HepG2 (cell line): Measurements from ENCODE around the gene TNFAIP8L2. TPM values are rescaled to one million over a fixed set of nuclear protein-coding genes. Genes with fewer than 3 reads are reported as not detected.

Source experiments
- ARHGAP35 ChIP-seq: sonication (generic); formaldehyde crosslinking; IDR thresholded peaks from 2 replicates; pipeline ENCODE4 v1.9.0; 2022; ENCODE audit warnings: mild to moderate bottlenecking, inconsistent platforms, moderate library complexity, missing genetic modification reagents, borderline replicate concordance
- ARNTL ChIP-seq: sonication (generic); formaldehyde crosslinking; IDR thresholded peaks from 2 replicates; pipeline ENCODE4 v1.4.0; 2020; ENCODE audit warnings: mild to moderate bottlenecking, missing genetic modification reagents
- DMAP1 ChIP-seq: IDR thresholded peaks from 2 replicates; pipeline ENCODE4 v1.6.1; 2016
- FOSL1 ChIP-seq: sonication (generic); formaldehyde crosslinking; IDR thresholded peaks from 2 replicates; pipeline ENCODE4 v1.9.0; 2021; ENCODE audit warnings: missing genetic modification reagents, borderline replicate concordance
- GABPA ChIP-seq, 2 experiments: IDR thresholded peaks; 2 replicates each; pipeline ENCODE4 v1.6.1; 2011 to 2016; ENCODE audit warnings: low read depth in 2 of 2, low read length in 1 of 2, missing biosample characterization in 1 of 2, missing genetic modification characterization in 1 of 2
- IRF9 ChIP-seq: sonication (generic); formaldehyde crosslinking; IDR thresholded peaks from 2 replicates; pipeline ENCODE4 v1.8.0; 2022; ENCODE audit warnings: missing genetic modification reagents, mild to moderate bottlenecking, borderline replicate concordance
- JDP2 ChIP-seq: sonication (generic); formaldehyde crosslinking; IDR thresholded peaks from 2 replicates; pipeline ENCODE4 v1.8.1; 2022; ENCODE audit warnings: missing genetic modification reagents, borderline replicate concordance
- MAX ChIP-seq: IDR thresholded peaks from 2 replicates; pipeline ENCODE4 v1.6.1; 2012; ENCODE audit warnings: inconsistent platforms
- PLSCR1 ChIP-seq: sonication (generic); formaldehyde crosslinking; IDR thresholded peaks from 2 replicates; pipeline ENCODE4 v1.5.0; 2020; ENCODE audit warnings: missing genetic modification reagents, mild to moderate bottlenecking, borderline replicate concordance
- PRPF4 ChIP-seq: fragments of 200-400 bp; formaldehyde crosslinking; IDR thresholded peaks from 2 replicates; pipeline ENCODE4 v1.6.1; 2016; ENCODE audit warnings: low read length, low read depth; ENCODE audit not compliant: poor library complexity, severe bottlenecking
- RNF219 ChIP-seq: sonication (generic); formaldehyde crosslinking; IDR thresholded peaks from 2 replicates; pipeline ENCODE4 v1.5.0; 2020; ENCODE audit warnings: mild to moderate bottlenecking, missing genetic modification reagents
- SATB2 ChIP-seq: sonication (generic); formaldehyde crosslinking; IDR thresholded peaks from 2 replicates; pipeline ENCODE4 v1.5.0; 2020; ENCODE audit warnings: missing genetic modification reagents
- THYN1 ChIP-seq: sonication (generic); formaldehyde crosslinking; IDR thresholded peaks from 2 replicates; pipeline ENCODE4 v1.8.1; 2023; ENCODE audit warnings: low read depth, mild to moderate bottlenecking, moderate library complexity, missing genetic modification reagents, borderline replicate concordance
- TOE1 ChIP-seq: sonication (generic); formaldehyde crosslinking; IDR thresholded peaks from 2 replicates; pipeline ENCODE4 v1.4.0; 2020; ENCODE audit warnings: mild to moderate bottlenecking, missing genetic modification reagents
- TOPORS ChIP-seq: sonication (generic); formaldehyde crosslinking; IDR thresholded peaks from 2 replicates; pipeline ENCODE4 v1.8.0; 2023; ENCODE audit warnings: mild to moderate bottlenecking, missing genetic modification reagents
- ZFP1 ChIP-seq: IDR thresholded peaks from 2 replicates; pipeline ENCODE4 v1.6.1; 2016
- ZNF280B ChIP-seq: sonication (generic); formaldehyde crosslinking; IDR thresholded peaks from 2 replicates; pipeline ENCODE4 v1.5.0; 2020; ENCODE audit warnings: missing genetic modification reagents, mild to moderate bottlenecking, borderline replicate concordance
- ZNF543 ChIP-seq: sonication (generic); formaldehyde crosslinking; IDR thresholded peaks from 2 replicates; pipeline ENCODE4 v1.4.0; 2020; ENCODE audit warnings: mild to moderate bottlenecking, missing genetic modification reagents
- ZNF605 ChIP-seq: sonication (generic); formaldehyde crosslinking; IDR thresholded peaks from 2 replicates; pipeline ENCODE4 v1.8.0; 2022; ENCODE audit warnings: mild to moderate bottlenecking, missing genetic modification reagents
- ZNF614 ChIP-seq: IDR thresholded peaks from 2 replicates; pipeline ENCODE4 v1.6.1; 2018; ENCODE audit warnings: missing biosample characterization, missing genetic modification reagents, inconsistent platforms, borderline replicate concordance
- ZSCAN25 ChIP-seq: sonication (generic); formaldehyde crosslinking; IDR thresholded peaks from 2 replicates; pipeline ENCODE4 v1.8.0; 2022; ENCODE audit warnings: mild to moderate bottlenecking, missing genetic modification reagents
- ZSCAN5A ChIP-seq: sonication (generic); formaldehyde crosslinking; IDR thresholded peaks from 2 replicates; pipeline ENCODE4 v1.8.0; 2022; ENCODE audit warnings: mild to moderate bottlenecking, missing genetic modification reagents, borderline replicate concordance
- polyA plus RNA-seq, 8 experiments: library from polyadenylated mRNA; depleted of rRNA in 3 of 8; stranded (reverse) in 7 of 8; unstranded in 1 of 8; fragments of >200 nt; fragmentation: Illumina TruSeq in 4 of 8; extraction: Trizol in 4 of 8; gene quantifications; 2 replicates each; pipeline versions ENCODE4 v1.2.1 to v1.2.3, GENCODE V29; 2011 to 2016; ENCODE audit warnings: low read depth in 4 of 8, missing spikeins in 1 of 8, mixed read lengths in 1 of 8; ENCODE audit not compliant: insufficient read depth in 1 of 8
- total RNA-seq, 5 experiments: library from RNA; depleted of rRNA; stranded (reverse); fragments of >200 nt; fragmentation: Illumina TruSeq; extraction: Trizol; gene quantifications; 2 replicates each; pipeline ENCODE4 v1.2.3, GENCODE V29; 2016; ENCODE audit warnings: low read depth in 1 of 5

TNFAIP8L2 gene
- total and polyA plus RNA-seq, 2 of the 13 experiments (the other 11 are each of a cell fraction or from before 2014, with no cell fraction given), result not detected

GRCh38 chr1:151146412-151147131, 9.9 kb upstream of the TNFAIP8L2 start, which contains the start of gene SEMA6C (continued):
- TF ChIP-seq ZSCAN5A (no peak), SATB2 (CRISPR knock-in tag) (no peak), MAX (no peak), ZSCAN25 (CRISPR knock-in tag) (peak; percentile 86), PLSCR1 (CRISPR knock-in tag) (no peak), JDP2 (CRISPR knock-in tag) (no peak), TOE1 (no peak), IRF9 (CRISPR knock-in tag) (peak; percentile 45; the same call in 1 of the 2 replicates), THYN1 (CRISPR knock-in tag) (no peak), ARHGAP35 (CRISPR knock-in tag) (no peak), DMAP1 (peak; percentile 30; the same call in 1 of the 2 replicates), FOSL1 (CRISPR knock-in tag) (no peak), ZNF543 (CRISPR knock-in tag) (peak; percentile 40; the same call in 1 of the 2 replicates), ZNF605 (CRISPR knock-in tag) (peak; percentile 19; the same call in 1 of the 2 replicates), ARNTL (CRISPR knock-in tag) (no peak), RNF219 (peak; percentile 23; the same call in 1 of the 2 replicates), ZNF614 (no peak), PRPF4 (no peak), ZNF280B (CRISPR knock-in tag) (no peak; the same call in 1 of the 2 replicates), ZFP1 (CRISPR knock-in tag) (no peak), GABPA (IDR thresholded peaks at IDR 0.05; ENCODE audit: low read depth, low read length) (no peak), GABPA (CRISPR knock-in tag; IDR thresholded peaks at IDR 0.05; ENCODE audit: low read depth) (no peak), TOPORS (CRISPR knock-in tag) (no peak)
